Esophagus mucosa (tissue), 1 donor: ENCODE measurements around the gene KHDRBS1. TPM values are rescaled to one million over a fixed set of nuclear protein-coding genes. Genes with fewer than 3 reads are reported as not detected.
"Not testable (repeated sequence)": the region's sequence is repeated elsewhere in the genome, so short reads cannot be mapped to it uniquely, and the experiment has no call there.

Experiments used
- ATAC-seq: fragments of 200-7000 bp; cut with Tn5 transposase; one replicate; pipeline ENCODE4 v1.9.1; 2020
- total RNA-seq: library from RNA; stranded (reverse); gene quantifications from one replicate; pipeline ENCODE4 v1.2.4, GENCODE V29; 2023
- donor health status: DM: yes; HTN: yes; CAD: no.

Gene KHDRBS1
- total RNA-seq, 1 donor from 2014 or later = 80.6 TPM

- not testable (repeated sequence) for ATAC-seq
Observed at GRCh38 chr1:32065613-32066488, 52.2 kb downstream of the KHDRBS1 start.

DNA sequence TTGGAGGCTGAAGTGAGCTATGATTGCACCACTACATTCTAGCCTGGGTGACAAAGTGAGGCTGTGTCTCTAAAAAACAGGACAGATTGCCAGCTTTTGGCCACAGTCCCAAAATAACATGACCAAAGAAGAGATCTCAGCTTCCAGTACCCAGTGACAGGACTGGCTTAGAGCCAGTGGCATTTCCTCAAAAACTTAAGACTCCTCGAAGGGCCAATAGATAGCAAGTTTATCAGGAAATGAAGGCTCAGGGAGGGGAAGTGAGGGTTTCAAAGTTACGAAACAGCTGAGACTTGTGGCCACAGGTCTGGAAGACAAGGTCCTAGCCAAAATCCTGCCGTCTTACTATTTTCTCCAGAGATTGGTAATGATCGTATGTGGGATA is 52.8 kb downstream of the KHDRBS1 start:
- peak; percentile 76 for ATAC-seq

DNA sequence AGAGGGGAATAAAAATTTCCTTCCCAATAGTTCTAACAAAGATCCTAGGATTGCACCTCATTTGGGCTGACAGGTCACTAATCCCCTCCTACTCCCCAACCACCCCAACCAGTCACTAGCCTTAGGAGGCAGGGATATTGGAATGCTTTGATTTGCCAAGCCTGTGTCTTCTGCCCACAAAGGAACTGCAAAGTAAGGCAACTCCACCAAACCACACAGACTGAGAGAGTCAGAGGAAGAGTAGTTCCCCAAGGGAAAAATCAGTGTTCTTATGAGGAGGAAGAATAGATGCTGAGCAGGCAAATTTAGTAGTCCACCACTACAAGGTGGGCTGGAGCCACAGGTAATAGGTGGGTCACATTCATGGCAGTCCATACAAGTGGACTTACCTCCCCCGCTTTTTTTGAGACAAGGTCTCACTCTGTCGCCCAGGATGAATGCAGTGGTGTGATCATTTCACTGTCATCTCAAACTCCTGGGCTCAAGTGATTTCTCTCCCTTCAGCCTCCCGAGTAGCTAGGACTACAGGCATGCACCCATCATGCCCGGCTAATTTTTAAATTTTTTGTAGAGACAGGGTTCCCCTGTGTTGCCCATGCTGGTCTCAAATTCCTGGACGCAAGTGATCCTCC is 55.4 kb downstream of the KHDRBS1 start:
- ATAC-seq = no peak

- ATAC-seq = no peak
Observed at GRCh38 chr1:32071758-32072621, 58.3 kb downstream of the KHDRBS1 start.

DNA sequence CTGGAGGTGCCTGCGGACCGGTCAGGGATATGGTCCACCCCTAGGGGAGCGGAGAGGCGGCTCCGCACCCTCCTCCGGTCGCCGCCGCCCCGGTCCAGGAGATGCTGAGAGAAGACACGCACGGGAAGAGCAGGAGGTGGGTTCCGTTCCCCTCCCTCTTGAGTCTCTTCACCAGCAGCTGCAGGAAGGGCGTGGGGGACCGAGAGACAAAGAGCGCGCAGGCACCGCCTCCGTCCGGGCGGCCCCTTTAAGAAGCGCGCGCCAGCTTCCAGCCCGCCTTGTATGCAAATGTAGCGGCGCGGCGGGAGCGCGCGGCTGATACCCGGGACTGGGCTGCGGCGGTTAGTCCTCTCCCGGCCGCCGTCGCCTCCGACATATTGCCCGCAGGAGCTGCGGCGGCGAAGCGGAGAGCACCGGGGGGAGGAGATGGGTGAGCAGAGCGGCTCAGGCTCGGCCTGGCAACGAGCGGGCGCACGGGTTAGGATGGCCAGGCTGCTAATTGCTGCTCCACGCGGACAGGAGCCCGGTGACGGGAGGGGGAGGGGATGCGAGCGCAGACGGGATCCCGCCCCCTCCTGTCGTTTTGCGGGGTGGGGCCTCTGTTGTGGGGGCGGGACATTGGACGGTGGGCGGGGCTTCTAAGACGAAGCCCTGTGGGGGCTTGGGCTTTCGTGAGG is 59.1 kb downstream of the KHDRBS1 start, which contains the start of gene TMEM39B:
TSS of gene TMEM39B (plus strand) at position 318 of the 677 bp plus-strand sequence. CDS start at position 427, 109 bp downstream.
- ATAC-seq = peak; percentile 90

- ATAC-seq = no peak
Observed at GRCh38 chr1:32073299-32074229, 59.9 kb downstream of the KHDRBS1 start.

DNA sequence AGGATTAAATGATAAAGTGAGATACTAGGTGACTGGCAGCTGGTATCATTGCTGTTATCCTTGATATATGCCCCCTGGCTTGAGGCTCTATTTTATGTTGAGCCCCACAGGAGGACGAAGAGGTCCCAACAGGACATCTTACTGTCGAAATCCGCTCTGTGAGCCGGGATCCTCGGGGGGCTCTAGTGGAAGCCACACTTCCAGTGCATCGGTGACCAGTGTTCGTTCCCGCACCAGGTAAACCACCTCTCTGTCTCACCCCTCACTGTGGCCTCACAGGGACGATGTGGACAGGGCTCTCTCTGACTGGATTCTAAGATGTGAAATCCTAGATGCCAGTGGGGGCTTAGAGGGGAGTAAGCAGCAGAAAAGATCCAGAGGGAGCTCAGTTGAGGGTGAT is 61.2 kb downstream of the KHDRBS1 start:
- ATAC-seq = no peak

- ATAC-seq = no peak
Observed at GRCh38 chr1:32077451-32077850, 63.8 kb downstream of the KHDRBS1 start.

DNA sequence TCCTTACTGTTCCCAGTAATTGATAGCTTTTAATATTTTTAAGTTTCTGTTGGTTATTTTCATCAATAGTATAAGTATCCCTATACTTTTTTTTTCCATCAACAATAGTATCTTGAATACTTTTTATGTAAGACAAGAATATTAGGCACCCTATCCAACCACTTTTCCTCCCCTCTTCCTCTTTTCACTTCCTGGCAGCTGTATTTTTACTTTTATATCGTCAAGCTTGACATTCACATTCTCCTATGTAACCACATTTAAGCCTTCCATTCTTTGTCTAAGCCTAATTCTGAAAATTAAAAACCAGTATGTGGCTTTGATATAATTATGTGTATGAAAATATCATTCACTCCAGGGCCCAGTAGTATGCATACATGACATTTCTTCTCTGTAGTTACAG is 68.4 kb downstream of the KHDRBS1 start:
- no peak for ATAC-seq

- ATAC-seq = not testable (repeated sequence)
Observed at GRCh38 chr1:32086381-32086780, 72.7 kb downstream of the KHDRBS1 start.

DNA sequence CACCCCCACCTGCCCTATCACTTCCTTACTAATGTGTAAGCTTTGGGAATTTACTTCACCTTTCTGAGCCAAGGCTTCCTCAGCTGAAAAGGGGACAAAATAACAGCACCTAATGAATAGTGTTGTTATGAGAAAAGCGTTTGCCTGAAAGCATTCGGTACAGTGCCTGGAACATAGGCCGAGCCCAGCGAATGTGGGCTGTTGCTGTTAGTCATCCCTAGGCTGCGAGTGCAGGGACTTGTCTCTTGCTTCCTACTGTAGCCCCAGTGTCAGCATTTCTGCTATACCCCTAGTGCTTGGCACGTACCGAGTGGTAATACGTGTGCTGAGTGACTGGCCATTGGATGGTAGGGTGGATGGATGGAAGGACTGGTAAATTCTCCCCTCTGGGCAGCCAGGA is 77.5 kb downstream of the KHDRBS1 start:
- ATAC-seq = no peak

DNA sequence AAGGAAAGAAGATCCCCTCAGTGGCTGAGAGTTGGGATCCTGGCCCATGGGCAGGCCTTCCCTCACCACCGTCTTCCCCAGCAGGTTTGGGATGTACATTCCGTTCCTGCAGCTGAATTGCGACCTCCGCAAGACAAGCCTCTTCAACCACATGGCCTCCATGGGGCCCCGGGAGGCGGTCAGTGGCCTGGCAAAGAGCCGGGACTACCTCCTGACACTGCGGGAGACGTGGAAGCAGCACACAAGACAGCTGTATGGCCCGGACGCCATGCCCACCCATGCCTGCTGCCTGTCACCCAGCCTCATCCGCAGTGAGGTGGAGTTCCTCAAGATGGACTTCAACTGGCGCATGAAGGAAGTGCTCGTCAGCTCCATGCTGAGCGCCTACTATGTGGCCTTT is 77.9 kb downstream of the KHDRBS1 start:
- no peak for ATAC-seq

Other genes with a start within 250 kb of the KHDRBS1 start
- 0.24 TPM for gene ADGRB2, start 249.5 kb upstream of the KHDRBS1 start, total RNA-seq
- 0.68 TPM for gene SPOCD1, start 197.8 kb upstream of the KHDRBS1 start, total RNA-seq
- gene PTP4A2, start 75.5 kb upstream of the KHDRBS1 start, total RNA-seq = 100 TPM
- 10.5 TPM for gene TMEM39B, start 59.1 kb downstream of the KHDRBS1 start, total RNA-seq
- gene KPNA6, start 94.2 kb downstream of the KHDRBS1 start, total RNA-seq = 54.1 TPM
- gene TXLNA, start 165.8 kb downstream of the KHDRBS1 start, total RNA-seq = 37.0 TPM
- 1.1 TPM for gene CCDC28B, start 186.7 kb downstream of the KHDRBS1 start, total RNA-seq
- gene IQCC, start 191.8 kb downstream of the KHDRBS1 start, total RNA-seq = 1.3 TPM
- not detected for gene DCDC2B, start 195.2 kb downstream of the KHDRBS1 start, total RNA-seq
- gene TMEM234, start 208.5 kb downstream of the KHDRBS1 start, total RNA-seq = 11.0 TPM
- gene EIF3I, start 208.5 kb downstream of the KHDRBS1 start, total RNA-seq = 175 TPM
- gene FAM167B, start 233.4 kb downstream of the KHDRBS1 start, total RNA-seq = 1.5 TPM
- 1.00 TPM for gene LCK, start 237.4 kb downstream of the KHDRBS1 start, total RNA-seq